Fibroblast of the aortic adventitia (primary cell): ENCODE results near the gene GRIN2D. TPM values are rescaled to one million over a fixed set of nuclear protein-coding genes. Genes with fewer than 3 reads are reported as not detected.
"Not testable (repeated sequence)": the region's sequence is repeated elsewhere in the genome, so short reads cannot be mapped to it uniquely, and the experiment has no call there.

ENCODE experiments used
- DNase-seq: peaks from one replicate; pipeline ENCODE4 v3.0.0-alpha.2; 2010; ENCODE audit warnings: low read depth
- H3K4me3 ChIP-seq: 2 replicates; pipeline ENCODE4 v1.5.1; 2011; ENCODE audit warnings: low read depth, mild to moderate bottlenecking, control low read depth, low read length, moderate library complexity
- CTCF ChIP-seq: IDR thresholded peaks from 2 replicates; pipeline ENCODE4 v1.5.1; 2011; ENCODE audit warnings: mild to moderate bottlenecking, low read length, control low read depth, inconsistent platforms; ENCODE audit not compliant: insufficient read depth
- total RNA-seq: library from RNA; depleted of rRNA; stranded (reverse); fragments of >200 nt; gene quantifications from 2 replicates; pipeline ENCODE4 v1.2.3, GENCODE V29; 2012; ENCODE audit warnings: low replicate concordance

The GRIN2D gene
- total RNA-seq, 1 donor = 2.2 TPM

- no peak for DNase-seq
- H3K4me3 ChIP-seq = no peak overlapping the region
- no peak for TF ChIP-seq CTCF
Measured at GRCh38 chr19:48368936-48369335, 24.5 kb upstream of the GRIN2D start.

GRCh38 chr19:48370955-48371354, 22.5 kb upstream of the GRIN2D start:
- TF ChIP-seq CTCF = no peak
- no peak for DNase-seq
- H3K4me3 ChIP-seq = no peak overlapping the region

- no peak for TF ChIP-seq CTCF
- no peak for DNase-seq
- no peak overlapping the region for H3K4me3 ChIP-seq
Measured at GRCh38 chr19:48371367-48371766, 22.1 kb upstream of the GRIN2D start.

- DNase-seq, H3K4me3 ChIP-seq: not testable (repeated sequence)
Measured at GRCh38 chr19:48371771-48372170, 21.7 kb upstream of the GRIN2D start.

- DNase-seq = no peak
- TF ChIP-seq CTCF = no peak
- H3K4me3 ChIP-seq = no peak overlapping the region
Measured at GRCh38 chr19:48372904-48373303, 20.6 kb upstream of the GRIN2D start.

- no peak for TF ChIP-seq CTCF
- H3K4me3 ChIP-seq = no peak overlapping the region
- no peak for DNase-seq
Measured at GRCh38 chr19:48373567-48373966, 19.9 kb upstream of the GRIN2D start.

- no peak for DNase-seq
- H3K4me3 ChIP-seq = no peak overlapping the region
- no peak for TF ChIP-seq CTCF
Measured at GRCh38 chr19:48378194-48378570, 15.3 kb upstream of the GRIN2D start.
